Loucy (cell line): ENCODE results near the gene UTP3.

Experiments used
- EZH2phosphoT487 ChIP-seq: fragments of 200-600 bp; IDR thresholded peaks from 2 replicates; pipeline ENCODE4 v1.6.1; 2018; ENCODE audit warnings: antibody characterized with exemption, mild to moderate bottlenecking, moderate library complexity, borderline replicate concordance
- TF ChIP-seq, protein P1 (sequence below): fragments of 200-600 bp; sonication (generic); conservative IDR thresholded peaks from 2 replicates; pipeline ENCODE4 v1.5.1; 2014; ENCODE audit warnings: mild to moderate bottlenecking, antibody characterized with exemption, low read length

DNA sequence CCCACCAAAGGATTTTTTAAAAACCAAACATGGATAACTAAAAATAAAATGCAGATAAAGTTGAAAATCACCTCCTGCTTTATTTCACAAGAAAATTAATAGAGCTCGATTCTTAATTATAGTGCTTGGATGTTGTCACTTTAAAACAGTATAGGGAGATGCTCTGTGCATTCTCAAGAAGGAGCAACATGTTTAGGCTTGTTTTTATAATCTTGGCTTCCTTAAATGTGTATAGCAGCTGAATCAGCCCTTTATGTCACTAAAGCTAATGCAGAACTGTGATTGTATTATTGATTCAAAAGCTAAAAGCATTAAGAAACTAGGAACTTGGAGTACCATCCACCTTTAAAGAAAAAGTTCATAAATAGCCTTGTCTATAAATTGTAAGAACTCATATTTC lies 12.9 kb downstream of the UTP3 start:
- TF ChIP-seq, protein P1, sequence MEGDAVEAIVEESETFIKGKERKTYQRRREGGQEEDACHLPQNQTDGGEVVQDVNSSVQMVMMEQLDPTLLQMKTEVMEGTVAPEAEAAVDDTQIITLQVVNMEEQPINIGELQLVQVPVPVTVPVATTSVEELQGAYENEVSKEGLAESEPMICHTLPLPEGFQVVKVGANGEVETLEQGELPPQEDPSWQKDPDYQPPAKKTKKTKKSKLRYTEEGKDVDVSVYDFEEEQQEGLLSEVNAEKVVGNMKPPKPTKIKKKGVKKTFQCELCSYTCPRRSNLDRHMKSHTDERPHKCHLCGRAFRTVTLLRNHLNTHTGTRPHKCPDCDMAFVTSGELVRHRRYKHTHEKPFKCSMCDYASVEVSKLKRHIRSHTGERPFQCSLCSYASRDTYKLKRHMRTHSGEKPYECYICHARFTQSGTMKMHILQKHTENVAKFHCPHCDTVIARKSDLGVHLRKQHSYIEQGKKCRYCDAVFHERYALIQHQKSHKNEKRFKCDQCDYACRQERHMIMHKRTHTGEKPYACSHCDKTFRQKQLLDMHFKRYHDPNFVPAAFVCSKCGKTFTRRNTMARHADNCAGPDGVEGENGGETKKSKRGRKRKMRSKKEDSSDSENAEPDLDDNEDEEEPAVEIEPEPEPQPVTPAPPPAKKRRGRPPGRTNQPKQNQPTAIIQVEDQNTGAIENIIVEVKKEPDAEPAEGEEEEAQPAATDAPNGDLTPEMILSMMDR: no peak
- TF ChIP-seq EZH2phosphoT487: no peak
